ENCODE results near the gene PCNX4.

Gene PCNX4

GRCh38 chr14:60178164-60178563 lies 86.4 kb downstream of the PCNX4 start:
- no peak for DNase-seq

- no peak for DNase-seq
These were observed 87.1 kb downstream of the PCNX4 start for GRCh38 chr14:60178820-60179219.

GRCh38 chr14:60179431-60179869 lies 87.7 kb downstream of the PCNX4 start:
- no peak for DNase-seq

GRCh38 chr14:60183138-60183537 lies 91.4 kb downstream of the PCNX4 start:
- no peak for DNase-seq

GRCh38 chr14:60183741-60184140 lies 92.0 kb downstream of the PCNX4 start:
- no peak for DNase-seq

GRCh38 chr14:60184146-60184904 lies 92.6 kb downstream of the PCNX4 start:
- DNase-seq, result no peak

GRCh38 chr14:60184905-60185555 lies 93.3 kb downstream of the PCNX4 start:
- DNase-seq, result no peak

GRCh38 chr14:60188115-60188514 lies 96.4 kb downstream of the PCNX4 start:
- no peak for DNase-seq

GRCh38 chr14:60188696-60189095 lies 97.0 kb downstream of the PCNX4 start:
- no peak for DNase-seq

GRCh38 chr14:60189923-60190840 lies 98.5 kb downstream of the PCNX4 start:
- DNase-seq, result no peak

GRCh38 chr14:60195179-60195810 lies 103.6 kb downstream of the PCNX4 start:
- no peak for DNase-seq

- no peak for DNase-seq
These were observed 104.6 kb downstream of the PCNX4 start for GRCh38 chr14:60196291-60196690.

GRCh38 chr14:60197629-60198303 lies 106.0 kb downstream of the PCNX4 start:
- no peak for DNase-seq

GRCh38 chr14:60199321-60199720 lies 107.6 kb downstream of the PCNX4 start:
- no peak for DNase-seq

GRCh38 chr14:60204104-60204842 lies 112.5 kb downstream of the PCNX4 start:
- no peak for DNase-seq

GRCh38 chr14:60204843-60205774 lies 113.4 kb downstream of the PCNX4 start:
- DNase-seq, result no peak

- DNase-seq, result no peak
These were observed 114.5 kb downstream of the PCNX4 start for GRCh38 chr14:60206249-60206670.

- no peak for DNase-seq
These were observed 115.3 kb downstream of the PCNX4 start for GRCh38 chr14:60206837-60207533.

- DNase-seq, result no peak
These were observed 119.0 kb downstream of the PCNX4 start for GRCh38 chr14:60210703-60211102.

GRCh38 chr14:60211153-60211552 lies 119.4 kb downstream of the PCNX4 start:
- no peak for DNase-seq

Measured in activated T-cell treated with anti-CD3 and anti-CD28 coated beads for 4 hours (primary cell).